DND-41 (cell line): ENCODE measurements around the gene POR.

Source experiments
- CTCF ChIP-seq: IDR thresholded peaks from 2 replicates; pipeline ENCODE4 v1.5.1; 2012; ENCODE audit warnings: borderline replicate concordance, low read length, moderate library complexity, mild to moderate bottlenecking; ENCODE audit not compliant: poor library complexity, severe bottlenecking; ENCODE audit errors: extremely low read depth
- EZH2 ChIP-seq: IDR thresholded peaks from 3 replicates; pipeline ENCODE4 v1.6.1; 2012; ENCODE audit warnings: borderline replicate concordance, low read depth, mild to moderate bottlenecking, moderate library complexity, low read length, inconsistent platforms; ENCODE audit not compliant: severe bottlenecking

DNA sequence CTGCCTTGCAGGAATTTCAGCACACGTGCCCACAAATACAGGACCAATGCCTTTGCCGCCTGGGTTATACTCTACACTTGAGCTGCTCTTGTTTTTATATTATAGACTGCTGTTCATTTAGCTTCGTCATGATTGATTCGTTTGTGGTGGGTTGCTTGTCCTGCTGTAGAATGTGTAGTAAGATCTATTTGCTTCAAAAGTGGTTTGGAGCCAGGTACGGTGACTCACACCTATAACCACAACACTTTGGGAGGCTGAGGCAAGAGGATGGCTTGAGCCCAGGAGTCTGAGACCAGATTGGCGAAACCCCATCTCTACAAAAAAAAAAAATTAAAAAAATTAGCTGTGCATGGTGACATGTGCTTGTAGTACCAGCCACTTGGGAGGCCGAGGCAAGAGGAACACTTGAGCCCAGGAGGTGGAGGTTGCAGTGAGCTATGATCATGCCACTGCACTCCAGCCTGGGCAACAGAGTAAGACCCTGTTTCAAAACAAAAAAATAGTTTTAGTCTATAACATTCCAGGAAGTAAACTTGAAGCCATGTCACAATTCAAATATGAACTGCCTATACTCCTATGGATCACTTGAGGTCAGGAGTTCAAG lies 45.1 kb upstream of the POR start:
- no peak for TF ChIP-seq CTCF
- no peak for TF ChIP-seq EZH2
